Measurements from ENCODE around the gene MOCS1.
A peak's percentile ranks its signal among the peaks of the same experiment; 100 is the strongest.
"Not testable (repeated sequence)": the region's sequence is repeated elsewhere in the genome, so short reads cannot be mapped to it uniquely, and the experiment has no call there.

MOCS1 gene

DNA sequence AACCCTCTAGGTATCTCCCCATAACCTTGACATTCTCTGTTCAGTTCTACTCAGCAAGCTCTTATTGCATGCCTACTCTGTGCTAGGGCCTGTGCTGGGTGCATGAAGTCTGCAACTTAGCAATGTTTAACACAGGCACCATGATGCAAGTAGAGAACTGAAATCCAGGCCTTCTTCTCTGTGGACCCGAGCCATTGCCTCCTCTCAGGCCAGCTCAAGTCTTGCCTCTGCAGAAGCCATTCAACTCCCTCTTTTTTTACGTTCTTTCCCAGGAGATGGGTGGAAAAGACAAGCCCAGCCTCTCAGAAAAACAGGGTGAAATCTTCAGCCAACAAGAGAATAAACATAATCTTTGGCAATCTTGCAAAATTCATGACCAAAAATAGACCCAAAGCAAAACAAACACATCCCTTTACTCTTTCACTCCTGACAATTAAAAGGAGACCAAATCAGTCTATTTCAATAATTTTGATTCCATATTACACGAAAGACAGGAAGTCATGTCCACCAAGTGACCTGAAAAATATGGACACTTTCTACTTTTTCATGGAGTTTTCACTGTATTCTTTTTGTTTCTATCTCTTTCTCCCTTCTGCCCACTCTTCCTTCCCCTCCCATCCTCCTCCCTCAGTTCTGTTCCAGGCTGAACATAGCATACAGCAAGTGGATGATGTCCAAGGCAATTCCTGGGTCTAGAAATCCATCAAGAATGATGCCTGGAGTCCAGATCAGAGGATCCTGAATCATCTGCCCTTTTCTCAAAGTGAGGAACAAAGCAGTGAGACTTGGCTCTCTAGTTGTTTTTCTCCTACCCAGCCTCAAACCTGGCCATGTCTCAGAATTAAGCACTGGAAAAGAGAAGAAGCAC, 45.4 kb upstream of the MOCS1 start:
- TF ChIP-seq CTCF (IDR thresholded peaks at IDR 0.05): no peak
- H3K27me3 ChIP-seq: no peaks in the 10 kb centered on the region
- intact Hi-C loops (cut with DNase I; ENCODE audit: low total_unique reads): loop anchor here (5.0 to 10.0 kb wide), 2 partner anchors 328 to 1065 kb away; partner anchors contain the start of gene TSPO2
- no peak overlapping the region for H3K4me3 ChIP-seq
- peak in 1 of 2 donors; percentile 42 for DNase-seq
- H3K4me1 ChIP-seq: peaks cover 0 to 39% (median 30%) of the 10 kb centered on the region in 4 donors
- H3K36me3 ChIP-seq: no peaks in the 10 kb centered on the region
- peak overlapping the region; percentile 59 to 64 for H3K27ac ChIP-seq
- no peaks in the 10 kb centered on the region for H3K9me3 ChIP-seq

DNA sequence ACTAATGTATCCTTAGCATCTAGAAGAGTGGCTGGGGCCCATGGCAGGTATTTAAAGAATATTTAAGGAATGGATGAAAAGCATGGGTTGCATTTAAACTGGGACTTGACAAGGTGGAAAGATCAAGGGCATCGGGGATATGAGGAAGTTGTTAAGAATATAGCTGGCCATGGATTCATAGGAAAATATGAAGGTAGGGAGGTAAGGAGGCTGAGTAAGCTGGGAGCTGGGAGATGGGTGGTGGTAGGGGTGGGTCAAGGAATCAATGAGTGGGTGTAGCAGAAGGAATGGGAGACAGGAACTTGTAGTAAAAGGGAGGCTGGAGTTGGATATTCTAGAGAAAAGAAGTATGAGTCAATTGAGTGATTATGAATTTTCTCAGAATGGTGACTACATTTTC, 44.0 kb upstream of the MOCS1 start:
- no peak for DNase-seq
- TF ChIP-seq CTCF (IDR thresholded peaks at IDR 0.05): no peak
- H3K27me3 ChIP-seq: no peaks in the 10 kb centered on the region
- H3K27ac ChIP-seq: peak overlapping the region in 1 of 2 donors; percentile 64
- no peak overlapping the region for H3K4me3 ChIP-seq
- intact Hi-C loops (cut with DNase I; ENCODE audit: low total_unique reads): no loop called here
- no peaks in the 10 kb centered on the region for H3K9me3 ChIP-seq
- no peaks in the 10 kb centered on the region for H3K36me3 ChIP-seq
- H3K4me1 ChIP-seq: peaks cover 0 to 39% (median 30%) of the 10 kb centered on the region in 4 donors

- Histone ChIP-seq H3K4me1 (peaks cover 0 to 3% (median 2%) of the 10 kb centered on the region in 4 donors), H3K9me3 (no peaks in the 10 kb centered on the region), H3K36me3 (no peaks in the 10 kb centered on the region), H3K27ac (no peak overlapping the region), H3K27me3 (no peaks in the 10 kb centered on the region), H3K4me3 (no peak overlapping the region)
- TF ChIP-seq CTCF (IDR thresholded peaks at IDR 0.05): no peak
- intact Hi-C loops (cut with DNase I; ENCODE audit: low total_unique reads): no loop called here
- DNase-seq: no peak
Observed at GRCh38 chr6:39973661-39974060, 39.4 kb upstream of the MOCS1 start.

GRCh38 chr6:39972717-39973116, 38.5 kb upstream of the MOCS1 start:
- H3K27ac ChIP-seq; intact Hi-C loops (cut with DNase I; ENCODE audit: low total_unique reads); H3K4me1 ChIP-seq; H3K36me3 ChIP-seq; H3K9me3 ChIP-seq; DNase-seq; H3K27me3 ChIP-seq; H3K4me3 ChIP-seq: not testable (repeated sequence)

- H3K9me3 ChIP-seq; H3K4me3 ChIP-seq; H3K36me3 ChIP-seq; H3K4me1 ChIP-seq; H3K27me3 ChIP-seq; H3K27ac ChIP-seq; DNase-seq; intact Hi-C loops (cut with DNase I; ENCODE audit: low total_unique reads): not testable (repeated sequence)
Observed at GRCh38 chr6:39971131-39971530, 36.9 kb upstream of the MOCS1 start.

- no peak for DNase-seq
- TF ChIP-seq CTCF (IDR thresholded peaks at IDR 0.05): no peak
- Histone ChIP-seq H3K36me3 (no peaks in the 10 kb centered on the region), H3K27ac (no peak overlapping the region), H3K9me3 (no peaks in the 10 kb centered on the region), H3K4me3 (no peak overlapping the region), H3K27me3 (no peaks in the 10 kb centered on the region), H3K4me1 (peaks cover 0 to 20% (median 0%) of the 10 kb centered on the region in 4 donors)
- intact Hi-C loops (cut with DNase I; ENCODE audit: low total_unique reads): no loop called here
Observed at GRCh38 chr6:39965751-39966150, 31.5 kb upstream of the MOCS1 start.

Measured in tibial artery (tissue), 4 donors.